OCI-LY1 (cell line): Measurements from ENCODE around the gene PDE1A.

Source experiments
- H2AFZ ChIP-seq: fragments of 200-600 bp; sonication (generic), shearing (Covaris generic); 2 replicates; pipeline ENCODE4 v1.6.0; 2014; ENCODE audit warnings: antibody characterized with exemption, mild to moderate bottlenecking, low read length
- H3F3A ChIP-seq: fragments of 200-600 bp; sonication (generic), shearing (Covaris generic); 2 replicates; pipeline ENCODE4 v1.6.0; 2014; ENCODE audit warnings: mild to moderate bottlenecking, antibody characterized with exemption, low read length, moderate library complexity; ENCODE audit not compliant: insufficient read depth
- H3K27ac ChIP-seq: fragments of 200-600 bp; sonication (generic); 2 replicates; pipeline ENCODE4 v1.5.1; 2014; ENCODE audit warnings: low read length, mixed run types, mild to moderate bottlenecking, low read depth; ENCODE audit not compliant: poor library complexity, severe bottlenecking
- H3K27me3 ChIP-seq: fragments of 200-600 bp; sonication (generic); 2 replicates; pipeline ENCODE4 v1.6.0; 2014; ENCODE audit warnings: antibody characterized with exemption, mild to moderate bottlenecking, low read length, moderate library complexity; ENCODE audit not compliant: insufficient read depth
- H3K36me3 ChIP-seq: fragments of 200-600 bp; sonication (generic); 2 replicates; pipeline ENCODE4 v1.6.1; 2014; ENCODE audit warnings: mild to moderate bottlenecking, antibody characterized with exemption, low read length, moderate library complexity, mixed read lengths; ENCODE audit not compliant: insufficient read depth
- H3K4me1 ChIP-seq: fragments of 200-600 bp; sonication (generic); 2 replicates; pipeline ENCODE4 v1.5.1; 2014; ENCODE audit warnings: mild to moderate bottlenecking, low read length, moderate library complexity; ENCODE audit not compliant: insufficient read depth, severe bottlenecking
- H3K4me2 ChIP-seq: fragments of 200-600 bp; sonication (generic), shearing (Covaris generic); 2 replicates; pipeline ENCODE4 v1.6.1; 2014; ENCODE audit warnings: low read length
- H3K4me3 ChIP-seq: fragments of 200-600 bp; sonication (generic); 2 replicates; pipeline ENCODE4 v1.5.1; 2014; ENCODE audit warnings: low read length, low read depth, mild to moderate bottlenecking, mixed read lengths; ENCODE audit not compliant: poor library complexity, severe bottlenecking
- H3K79me2 ChIP-seq: fragments of 200-600 bp; shearing (Covaris generic); 2 replicates; pipeline ENCODE4 v1.6.1; 2016; ENCODE audit warnings: mixed run types, low read length, mixed read lengths; ENCODE audit not compliant: insufficient read depth
- H3K9ac ChIP-seq: fragments of 200-600 bp; sonication (generic), shearing (Covaris generic); 2 replicates; pipeline ENCODE4 v1.6.1; 2014; ENCODE audit warnings: mild to moderate bottlenecking, low read length, mixed read lengths
- H3K9me2 ChIP-seq: fragments of 200-600 bp; sonication (generic), shearing (Covaris generic); 2 replicates; pipeline ENCODE4 v1.6.1; 2014; ENCODE audit warnings: low read depth, mild to moderate bottlenecking, low read length, mixed read lengths
- H3K9me3 ChIP-seq: fragments of 200-600 bp; shearing (Covaris generic); 2 replicates; pipeline ENCODE4 v1.6.1; 2014; ENCODE audit warnings: low read length, mixed read lengths
- H4K20me1 ChIP-seq: fragments of 200-600 bp; sonication (generic), shearing (Covaris generic); 2 replicates; pipeline ENCODE4 v1.6.0; 2016; ENCODE audit warnings: mild to moderate bottlenecking, low read length; ENCODE audit not compliant: insufficient read depth
- CTCF ChIP-seq: fragments of 200-600 bp; sonication (generic), shearing (Covaris generic); IDR thresholded peaks from 2 replicates; pipeline ENCODE4 v1.5.1; 2017; ENCODE audit warnings: mild to moderate bottlenecking, antibody characterized with exemption, low read length, moderate library complexity, mixed read lengths
- EZH2 ChIP-seq: fragments of 200-600 bp; sonication (generic), shearing (Covaris generic); IDR thresholded peaks from 2 replicates; pipeline ENCODE4 v1.8.0; 2017; ENCODE audit warnings: borderline replicate concordance, mixed run types, mild to moderate bottlenecking, antibody characterized with exemption, low read length, moderate library complexity, mixed read lengths

The PDE1A gene

GRCh38 chr2:182349268-182349667 is 77.6 kb downstream of the PDE1A start:
- H3K36me3 ChIP-seq = no peaks in the 10 kb centered on the region
- no peaks in the 10 kb centered on the region for H3K4me1 ChIP-seq
- no peak overlapping the region for H3K27ac ChIP-seq
- H3K9ac ChIP-seq = no peak overlapping the region
- no peak for TF ChIP-seq CTCF
- TF ChIP-seq EZH2 = no peak
- no peaks in the 10 kb centered on the region for H4K20me1 ChIP-seq
- no peaks in the 10 kb centered on the region for H3K79me2 ChIP-seq
- no peaks in the 10 kb centered on the region for H3K9me2 ChIP-seq
- no peaks in the 10 kb centered on the region for H3K27me3 ChIP-seq
- H3K9me3 ChIP-seq = no peaks in the 10 kb centered on the region
- no peaks in the 10 kb centered on the region for H3F3A ChIP-seq
- H3K4me3 ChIP-seq = no peak overlapping the region
- H2AFZ ChIP-seq = no peak overlapping the region
- H3K4me2 ChIP-seq = no peak overlapping the region

- no peak overlapping the region for H3K4me2 ChIP-seq
- TF ChIP-seq EZH2 = no peak
- TF ChIP-seq CTCF = no peak
- H2AFZ ChIP-seq = no peak overlapping the region
- H3K9ac ChIP-seq = no peak overlapping the region
- H3K9me2 ChIP-seq = no peaks in the 10 kb centered on the region
- no peak overlapping the region for H3K27ac ChIP-seq
- H3K4me1 ChIP-seq = no peaks in the 10 kb centered on the region
- H3K79me2 ChIP-seq = no peaks in the 10 kb centered on the region
- H3K27me3 ChIP-seq = no peaks in the 10 kb centered on the region
- no peaks in the 10 kb centered on the region for H3K36me3 ChIP-seq
- H4K20me1 ChIP-seq = no peaks in the 10 kb centered on the region
- H3K9me3 ChIP-seq = no peaks in the 10 kb centered on the region
- H3F3A ChIP-seq = no peaks in the 10 kb centered on the region
- no peak overlapping the region for H3K4me3 ChIP-seq
These were observed 81.5 kb downstream of the PDE1A start for GRCh38 chr2:182345384-182345783.

GRCh38 chr2:182330451-182331305 is 96.2 kb downstream of the PDE1A start:
- Histone ChIP-seq H2AFZ (no peak overlapping the region), H3K4me3 (no peak overlapping the region), H3K4me1 (no peaks in the 10 kb centered on the region), H3K9me2 (no peaks in the 10 kb centered on the region), H3K27me3 (no peaks in the 10 kb centered on the region), H3K9me3 (no peaks in the 10 kb centered on the region), H3K9ac (no peak overlapping the region), H3K36me3 (no peaks in the 10 kb centered on the region), H3F3A (no peaks in the 10 kb centered on the region), H3K4me2 (no peak overlapping the region), H3K27ac (no peak overlapping the region), H4K20me1 (no peaks in the 10 kb centered on the region), H3K79me2 (no peaks in the 10 kb centered on the region)
- TF ChIP-seq EZH2 (no peak), CTCF (no peak)
